Measurements from ENCODE around the gene TNFSF10.

TNFSF10 gene

GRCh38 chr3:172478116-172478515 is 45.1 kb downstream of the TNFSF10 start:
- Histone ChIP-seq H2AFZ (ENCODE audit: low read depth, low read length) (no peak overlapping the region), H3K4me1 (ENCODE audit: low read length) (peaks cover 14% of the 10 kb centered on the region), H3K36me3 (replicated peaks; ENCODE audit: low read depth, low read length) (no peaks in the 10 kb centered on the region), H3K27ac (ENCODE audit: low read length) (no peak overlapping the region), H3K79me2 (ENCODE audit: low read length) (no peaks in the 10 kb centered on the region), H3K4me2 (ENCODE audit: low read length) (no peak overlapping the region), H4K20me1 (ENCODE audit: insufficient read depth, low read length) (no peaks in the 10 kb centered on the region), H3K4me3 (ENCODE audit: low read length) (no peak overlapping the region), H3K9ac (ENCODE audit: low read length) (no peak overlapping the region), H3K27me3 (ENCODE audit: low read depth, low read length) (no peaks in the 10 kb centered on the region), H3K9me3 (ENCODE audit: insufficient read depth, low read length) (no peaks in the 10 kb centered on the region)
- TF ChIP-seq EZH2phosphoT487 (IDR thresholded peaks at IDR 0.05; ENCODE audit: low read depth), result no peak
- no peak for TF ChIP-seq CTCF (IDR thresholded peaks at IDR 0.05; ENCODE audit: low read depth, low read length)

GRCh38 chr3:172476347-172476746 is 46.9 kb downstream of the TNFSF10 start:
- H3K9me3 ChIP-seq (ENCODE audit: insufficient read depth, low read length), result no peaks in the 10 kb centered on the region
- no peaks in the 10 kb centered on the region for H3K27me3 ChIP-seq (ENCODE audit: low read depth, low read length)
- H3K79me2 ChIP-seq (ENCODE audit: low read length), result no peaks in the 10 kb centered on the region
- H3K27ac ChIP-seq (ENCODE audit: low read length), result no peak overlapping the region
- H3K4me3 ChIP-seq (ENCODE audit: low read length), result peak overlapping the region; percentile 97
- peak overlapping the region; percentile 100 for H2AFZ ChIP-seq (ENCODE audit: low read depth, low read length)
- peak overlapping the region; percentile 82 for H3K4me2 ChIP-seq (ENCODE audit: low read length)
- H3K9ac ChIP-seq (ENCODE audit: low read length), result peak overlapping the region; percentile 73
- H3K36me3 ChIP-seq (replicated peaks; ENCODE audit: low read depth, low read length), result no peaks in the 10 kb centered on the region
- H4K20me1 ChIP-seq (ENCODE audit: insufficient read depth, low read length), result no peaks in the 10 kb centered on the region
- TF ChIP-seq EZH2phosphoT487 (IDR thresholded peaks at IDR 0.05; ENCODE audit: low read depth) (no peak), CTCF (IDR thresholded peaks at IDR 0.05; ENCODE audit: low read depth, low read length) (no peak)
- H3K4me1 ChIP-seq (ENCODE audit: low read length), result peaks cover 14% of the 10 kb centered on the region

- no peaks in the 10 kb centered on the region for H3K27me3 ChIP-seq (ENCODE audit: low read depth, low read length)
- TF ChIP-seq CTCF (IDR thresholded peaks at IDR 0.05; ENCODE audit: low read depth, low read length) (no peak), EZH2phosphoT487 (IDR thresholded peaks at IDR 0.05; ENCODE audit: low read depth) (no peak)
- H4K20me1 ChIP-seq (ENCODE audit: insufficient read depth, low read length), result no peaks in the 10 kb centered on the region
- H3K4me1 ChIP-seq (ENCODE audit: low read length), result peaks cover 14% of the 10 kb centered on the region
- no peaks in the 10 kb centered on the region for H3K36me3 ChIP-seq (replicated peaks; ENCODE audit: low read depth, low read length)
- no peaks in the 10 kb centered on the region for H3K79me2 ChIP-seq (ENCODE audit: low read length)
- H3K4me2 ChIP-seq (ENCODE audit: low read length), result no peak overlapping the region
- H3K9ac ChIP-seq (ENCODE audit: low read length), result no peak overlapping the region
- H2AFZ ChIP-seq (ENCODE audit: low read depth, low read length), result no peak overlapping the region
- H3K9me3 ChIP-seq (ENCODE audit: insufficient read depth, low read length), result no peaks in the 10 kb centered on the region
- no peak overlapping the region for H3K4me3 ChIP-seq (ENCODE audit: low read length)
- H3K27ac ChIP-seq (ENCODE audit: low read length), result no peak overlapping the region
These were observed 47.5 kb downstream of the TNFSF10 start for GRCh38 chr3:172475703-172476102.

- H3K79me2 ChIP-seq (ENCODE audit: low read length), result no peaks in the 10 kb centered on the region
- H3K27ac ChIP-seq (ENCODE audit: low read length), result no peak overlapping the region
- no peak overlapping the region for H3K9ac ChIP-seq (ENCODE audit: low read length)
- TF ChIP-seq EZH2phosphoT487 (IDR thresholded peaks at IDR 0.05; ENCODE audit: low read depth) (no peak), CTCF (IDR thresholded peaks at IDR 0.05; ENCODE audit: low read depth, low read length) (no peak)
- no peaks in the 10 kb centered on the region for H3K9me3 ChIP-seq (ENCODE audit: insufficient read depth, low read length)
- 0 out of 2 replicates have a peak, but pooled peaks cover 4% of the 10 kb centered on the region for H3K27me3 ChIP-seq (ENCODE audit: low read depth, low read length)
- H3K4me3 ChIP-seq (ENCODE audit: low read length), result no peak overlapping the region
- no peak overlapping the region for H2AFZ ChIP-seq (ENCODE audit: low read depth, low read length)
- H4K20me1 ChIP-seq (ENCODE audit: insufficient read depth, low read length), result no peaks in the 10 kb centered on the region
- no peaks in the 10 kb centered on the region for H3K36me3 ChIP-seq (replicated peaks; ENCODE audit: low read depth, low read length)
- peaks cover 6% of the 10 kb centered on the region for H3K4me1 ChIP-seq (ENCODE audit: low read length)
- no peak overlapping the region for H3K4me2 ChIP-seq (ENCODE audit: low read length)
These were observed 51.3 kb downstream of the TNFSF10 start for GRCh38 chr3:172471903-172472302.
